Hepatocyte (in vitro differentiated cells): Measurements from ENCODE around the gene TCAF1. TPM values are rescaled to one million over a fixed set of nuclear protein-coding genes. Genes with fewer than 3 reads are reported as not detected.

ENCODE experiments used
- DNase-seq: peaks from one replicate; pipeline ENCODE4 v3.0.0-alpha.2; 2016; ENCODE audit warnings: low spot score
- H2AFZ ChIP-seq: fragments of 200-600 bp; sonication (generic); 2 replicates; pipeline ENCODE4 v1.6.0; 2016; ENCODE audit warnings: antibody characterized with exemption, mild to moderate bottlenecking
- H3K27ac ChIP-seq: fragments of 200-600 bp; sonication (generic); 2 replicates; pipeline ENCODE4 v1.5.1; 2016; ENCODE audit warnings: mild to moderate bottlenecking
- H3K27me3 ChIP-seq: fragments of 200-600 bp; sonication (generic); 2 replicates; pipeline ENCODE4 v1.6.1; 2016
- H3K36me3 ChIP-seq: fragments of 200-600 bp; sonication (generic); replicated peaks from 2 replicates; pipeline ENCODE4 v1.5.1; 2016; ENCODE audit warnings: low read depth; ENCODE audit not compliant: insufficient read depth
- H3K4me1 ChIP-seq: fragments of 200-600 bp; sonication (generic); 2 replicates; pipeline ENCODE4 v1.5.1; 2016; ENCODE audit warnings: mild to moderate bottlenecking, moderate library complexity; ENCODE audit not compliant: insufficient read depth
- H3K4me2 ChIP-seq: fragments of 200-600 bp; sonication (generic); 2 replicates; pipeline ENCODE4 v1.6.0; 2016
- H3K4me3 ChIP-seq: fragments of 200-600 bp; sonication (generic); 2 replicates; pipeline ENCODE4 v1.5.1; 2016; ENCODE audit warnings: mild to moderate bottlenecking
- H3K79me2 ChIP-seq: fragments of 200-600 bp; sonication (generic); 2 replicates; pipeline ENCODE4 v1.6.0; 2017; ENCODE audit warnings: mild to moderate bottlenecking
- H3K9me2 ChIP-seq: fragments of 200-600 bp; sonication (generic); replicated peaks from 2 replicates; pipeline ENCODE4 v1.6.0; 2017; ENCODE audit warnings: mild to moderate bottlenecking; ENCODE audit not compliant: insufficient read depth
- H3K9me3 ChIP-seq: fragments of 200-600 bp; sonication (generic); 2 replicates; pipeline ENCODE4 v1.5.1; 2016; ENCODE audit warnings: low read depth, mild to moderate bottlenecking
- H4K20me1 ChIP-seq: fragments of 200-600 bp; sonication (generic); 2 replicates; pipeline ENCODE4 v1.6.0; 2016; ENCODE audit warnings: mild to moderate bottlenecking; ENCODE audit not compliant: insufficient read depth, poor library complexity, severe bottlenecking
- EZH2 ChIP-seq: fragments of 200-600 bp; sonication (generic); IDR thresholded peaks from 2 replicates; pipeline ENCODE4 v1.6.1; 2016; ENCODE audit warnings: antibody characterized with exemption, mild to moderate bottlenecking, borderline replicate concordance
- EZH2phosphoT487 ChIP-seq: fragments of 200-600 bp; sonication (generic); IDR thresholded peaks from one replicate; pipeline ENCODE4 v1.6.1; 2018; ENCODE audit warnings: antibody characterized with exemption, mild to moderate bottlenecking, low read depth, moderate library complexity; ENCODE audit not compliant: unreplicated experiment, severe bottlenecking
- WGBS: methylation state at CpG from one replicate; pipeline ENCODE4 v1.1.6; 2016; ENCODE audit warnings: low lambda C conversion rate; ENCODE audit errors: missing lambda C conversion rate; 5-methylcytosine and 5-hydroxymethylcytosine counted together
- polyA plus RNA-seq: library from polyadenylated mRNA; unstranded; fragments of >200 nt; fragmentation: Nextera tagmentation; extraction: Ambion mirVana; gene quantifications from 2 replicates; pipeline ENCODE4 v1.2.1, GENCODE V29; 2016
- total RNA-seq: library from RNA; depleted of rRNA; stranded (reverse); fragments of >200 nt; gene quantifications from 2 replicates; pipeline ENCODE4 v1.2.3, GENCODE V29; 2014
- TF ChIP-seq, protein P1 (sequence below): fragments of 200-600 bp; sonication (generic); IDR thresholded peaks from 2 replicates; pipeline ENCODE4 v1.5.1; 2016; ENCODE audit warnings: antibody characterized with exemption, mild to moderate bottlenecking; ENCODE audit not compliant: poor library complexity

The TCAF1 gene
- total and polyA plus RNA-seq, 2 experiments from 2014 or later: 59.6 to 121 TPM

DNA sequence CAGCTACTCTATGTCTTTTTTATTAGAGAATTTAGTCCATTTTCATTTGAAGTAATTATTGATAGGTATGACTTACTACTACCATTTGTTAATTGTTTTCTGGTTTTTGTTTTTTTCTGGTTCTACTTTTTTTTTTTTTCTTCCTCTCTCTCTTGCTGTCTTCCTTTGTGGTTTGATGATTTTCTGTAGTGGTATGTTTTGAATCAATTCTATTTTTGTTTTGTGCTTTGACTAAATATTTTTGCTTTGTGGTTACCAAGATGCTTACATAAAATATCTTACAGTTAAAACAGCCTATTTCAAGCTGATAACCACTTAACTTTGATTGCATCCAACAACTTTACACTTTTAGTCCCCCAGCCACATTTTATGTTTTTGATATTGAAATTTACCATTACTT, 29.8 kb upstream of the TCAF1 start:
- Histone ChIP-seq H3K27me3 (no peaks in the 10 kb centered on the region), H3K79me2 (no peaks in the 10 kb centered on the region), H3K36me3 (no peaks in the 10 kb centered on the region), H3K4me3 (no peak overlapping the region), H3K4me2 (no peak overlapping the region), H3K9me3 (no peaks in the 10 kb centered on the region), H3K4me1 (no peaks in the 10 kb centered on the region), H3K9me2 (no peaks in the 10 kb centered on the region), H4K20me1 (no peaks in the 10 kb centered on the region), H3K27ac (no peak overlapping the region), H2AFZ (no peak overlapping the region)
- TF ChIP-seq EZH2phosphoT487 (no peak), EZH2 (no peak)
- TF ChIP-seq, protein P1, sequence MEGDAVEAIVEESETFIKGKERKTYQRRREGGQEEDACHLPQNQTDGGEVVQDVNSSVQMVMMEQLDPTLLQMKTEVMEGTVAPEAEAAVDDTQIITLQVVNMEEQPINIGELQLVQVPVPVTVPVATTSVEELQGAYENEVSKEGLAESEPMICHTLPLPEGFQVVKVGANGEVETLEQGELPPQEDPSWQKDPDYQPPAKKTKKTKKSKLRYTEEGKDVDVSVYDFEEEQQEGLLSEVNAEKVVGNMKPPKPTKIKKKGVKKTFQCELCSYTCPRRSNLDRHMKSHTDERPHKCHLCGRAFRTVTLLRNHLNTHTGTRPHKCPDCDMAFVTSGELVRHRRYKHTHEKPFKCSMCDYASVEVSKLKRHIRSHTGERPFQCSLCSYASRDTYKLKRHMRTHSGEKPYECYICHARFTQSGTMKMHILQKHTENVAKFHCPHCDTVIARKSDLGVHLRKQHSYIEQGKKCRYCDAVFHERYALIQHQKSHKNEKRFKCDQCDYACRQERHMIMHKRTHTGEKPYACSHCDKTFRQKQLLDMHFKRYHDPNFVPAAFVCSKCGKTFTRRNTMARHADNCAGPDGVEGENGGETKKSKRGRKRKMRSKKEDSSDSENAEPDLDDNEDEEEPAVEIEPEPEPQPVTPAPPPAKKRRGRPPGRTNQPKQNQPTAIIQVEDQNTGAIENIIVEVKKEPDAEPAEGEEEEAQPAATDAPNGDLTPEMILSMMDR: no peak
- DNase-seq: no peak

DNA sequence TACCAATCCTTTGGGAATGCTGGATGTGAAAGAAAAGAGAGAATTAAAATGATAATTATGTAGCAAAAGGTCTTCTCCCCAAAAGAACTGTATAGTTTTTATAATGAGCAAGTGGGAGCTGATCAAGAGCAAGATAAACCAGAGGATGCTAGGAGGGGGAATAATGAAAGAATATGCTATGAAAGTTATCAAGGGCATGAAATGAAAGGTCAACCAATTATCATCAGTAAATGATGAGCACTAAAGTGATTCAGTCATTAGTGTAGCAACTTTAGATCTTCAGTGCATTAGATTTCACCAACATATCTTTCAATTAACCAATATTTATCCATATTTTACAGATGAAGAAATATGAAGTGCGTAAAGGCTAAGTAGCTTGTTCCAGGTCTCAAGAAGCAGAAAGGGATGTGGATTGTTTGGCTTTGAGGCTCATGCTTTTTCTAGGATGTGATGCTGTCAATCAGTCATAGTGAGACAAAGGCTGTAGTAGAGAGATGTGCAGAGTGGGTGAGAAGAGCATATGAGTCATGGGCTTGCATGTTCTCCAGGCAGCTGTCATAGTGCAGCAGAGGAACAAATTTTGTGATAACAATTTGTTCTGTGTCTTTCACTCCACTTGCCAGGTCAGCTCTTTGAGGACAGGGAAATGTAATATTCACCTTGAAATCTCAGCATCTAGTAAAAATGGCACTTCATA, 27.4 kb upstream of the TCAF1 start:
- Histone ChIP-seq H4K20me1 (no peaks in the 10 kb centered on the region), H3K27me3 (no peaks in the 10 kb centered on the region), H3K36me3 (no peaks in the 10 kb centered on the region), H3K9me2 (no peaks in the 10 kb centered on the region), H3K27ac (no peak overlapping the region), H3K79me2 (no peaks in the 10 kb centered on the region), H3K9me3 (no peaks in the 10 kb centered on the region), H3K4me1 (no peaks in the 10 kb centered on the region), H2AFZ (no peak overlapping the region), H3K4me3 (no peak overlapping the region), H3K4me2 (no peak overlapping the region)
- DNase-seq: no peak
- 89% methylated on average over 1 of the region's 1 CpG for WGBS
- TF ChIP-seq EZH2 (no peak), EZH2phosphoT487 (no peak)
- TF ChIP-seq, protein P1: no peak

DNA sequence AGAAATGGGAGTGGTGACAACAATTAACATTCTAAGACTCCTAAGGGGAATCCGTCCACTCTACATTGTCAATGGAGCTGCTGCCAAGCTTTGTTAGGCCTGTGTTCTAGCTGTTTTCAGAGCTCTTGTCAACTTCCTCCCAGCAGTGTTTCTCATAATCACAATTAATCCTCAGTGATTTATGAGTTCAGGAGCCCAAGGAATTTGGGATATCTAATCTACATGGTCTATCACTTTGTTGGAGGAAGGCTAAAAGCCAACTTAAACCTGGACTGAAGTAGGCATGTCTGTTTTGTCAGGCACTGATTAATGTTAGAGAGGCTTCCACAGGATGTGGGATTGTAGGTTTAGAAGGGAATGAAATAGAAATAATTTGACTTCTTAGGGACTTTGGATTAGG, 22.9 kb upstream of the TCAF1 start:
- Histone ChIP-seq H3K4me3 (no peak overlapping the region), H3K4me1 (no peaks in the 10 kb centered on the region), H4K20me1 (no peaks in the 10 kb centered on the region), H3K36me3 (no peaks in the 10 kb centered on the region), H3K79me2 (no peaks in the 10 kb centered on the region), H3K9me2 (no peaks in the 10 kb centered on the region), H3K27ac (no peak overlapping the region), H3K9me3 (no peaks in the 10 kb centered on the region), H2AFZ (no peak overlapping the region), H3K27me3 (no peaks in the 10 kb centered on the region), H3K4me2 (no peak overlapping the region)
- DNase-seq: no peak
- WGBS: 64% methylated on average over 1 of the region's 1 CpG
- TF ChIP-seq EZH2phosphoT487 (no peak), EZH2 (no peak)
- TF ChIP-seq, protein P1: no peak
